A549 treated with CpdA at 1 μM for 4 hours (cell line): Measurements from ENCODE around the gene ZMIZ2. TPM values are rescaled to one million over a fixed set of nuclear protein-coding genes. Genes with fewer than 3 reads are reported as not detected.

Experiments used
- total RNA-seq: library from RNA; stranded (reverse); fragments of 200-300 nt; extraction: Qiagen RNA extraction; gene quantifications from 5 replicates; pipeline ENCODE4 v1.2.3, GENCODE V29; 2022; ENCODE audit warnings: low read depth

ZMIZ2 gene
- 25.4 to 38.0 TPM (median 34.8 TPM) in 5 replicates for total RNA-seq

GRCh38 chr7:44748045-44748947 lies at the start of gene ZMIZ2:
Gene ZMIZ2, plus strand, starts transcription at chr7:44748847. Its CDS starts 7,403 bp downstream, at chr7:44756250.

GRCh38 chr7:44796504-44797328 lies 48.1 kb downstream of the ZMIZ2 start, which contains the start of gene PPIA:
Gene PPIA, plus strand, starts transcription at chr7:44796681. Its CDS starts 44 bp downstream, at chr7:44796725.

Other genes starting within 250 kb of the ZMIZ2 start
- gene NPC1L1, start 207.5 kb upstream of the ZMIZ2 start, total RNA-seq: 0.05 to 0.13 TPM (median 0.06 TPM) in 4 of 5 replicates, not detected in the other
- 107 to 146 TPM (median 128 TPM) in 5 replicates for gene DDX56, start 174.9 kb upstream of the ZMIZ2 start, total RNA-seq
- gene TMED4, start 166.6 kb upstream of the ZMIZ2 start, total RNA-seq: 45.9 to 54.0 TPM (median 49.7 TPM) in 5 replicates
- gene OGDH, start 142.2 kb upstream of the ZMIZ2 start, total RNA-seq: 28.7 to 33.1 TPM (median 31.1 TPM) in 5 replicates
- 4,920 to 6,264 TPM (median 5,217 TPM) in 5 replicates for gene PPIA, start 47.8 kb downstream of the ZMIZ2 start, total RNA-seq
- gene H2AZ2, start 99.2 kb downstream of the ZMIZ2 start, total RNA-seq: 207 to 270 TPM (median 251 TPM) in 5 replicates
- gene PURB, start 136.7 kb downstream of the ZMIZ2 start, total RNA-seq: 10.7 to 11.5 TPM (median 10.8 TPM) in 5 replicates
- gene MYO1G, start 230.2 kb downstream of the ZMIZ2 start, total RNA-seq: 0.09 to 0.12 TPM (median 0.11 TPM) in 5 replicates